OCI-LY1 (cell line): ENCODE data around the gene SLC4A8.

Experiments
- CTCF ChIP-seq: fragments of 200-600 bp; sonication (generic), shearing (Covaris generic); IDR thresholded peaks from 2 replicates; pipeline ENCODE4 v1.5.1; 2017; ENCODE audit warnings: mild to moderate bottlenecking, antibody characterized with exemption, low read length, moderate library complexity, mixed read lengths
- EZH2 ChIP-seq: fragments of 200-600 bp; sonication (generic), shearing (Covaris generic); IDR thresholded peaks from 2 replicates; pipeline ENCODE4 v1.8.0; 2017; ENCODE audit warnings: borderline replicate concordance, mixed run types, mild to moderate bottlenecking, antibody characterized with exemption, low read length, moderate library complexity, mixed read lengths

GRCh38 chr12:51536159-51536558 is 111.5 kb downstream of the SLC4A8 start:
- no peak for TF ChIP-seq CTCF
- no peak for TF ChIP-seq EZH2
